PC-9 (cell line): ENCODE results near the gene FAT1. TPM values are rescaled to one million over a fixed set of nuclear protein-coding genes. Genes with fewer than 3 reads are reported as not detected.
"Not testable (repeated sequence)": the region's sequence is repeated elsewhere in the genome, so short reads cannot be mapped to it uniquely, and the experiment has no call there.

Experiments used
- BruUV-seq: library from RNA; stranded (reverse); fragments of 400-500 nt; replicated peaks from 2 replicates; lab custom pipeline; 2021; lab: Mats Ljungman, UMichigan
- CTCF ChIA-PET: fragments of 300-600 bp; sonication (Branson Sonifier 250); formaldehyde crosslinking; loops from one replicate; lab custom pipeline; 2022; ENCODE audit warnings: antibody characterized with exemption; lab: Charles Lee
- POLR2A ChIA-PET: fragments of 300-600 bp; sonication (Branson Sonifier 250); formaldehyde crosslinking; loops from one replicate; lab custom pipeline; 2022; ENCODE audit warnings: antibody characterized with exemption; ENCODE audit not compliant: unreplicated experiment; lab: Charles Lee
- DNase-seq, 2 experiments: peaks; one replicate each; pipeline versions ENCODE4 v3.0.0 to v3.0.0-alpha.2; 2015 to 2022; ENCODE audit warnings: mixed read lengths in 1 of 2
- H2AFZ ChIP-seq: fragments of 200-600 bp; sonication (generic); 2 replicates; pipeline ENCODE4 v1.8.1; 2017; ENCODE audit warnings: antibody characterized with exemption
- H3F3A ChIP-seq: fragments of 200-600 bp; sonication (generic); 2 replicates; pipeline ENCODE4 v1.8.1; 2017; ENCODE audit warnings: antibody characterized with exemption, mild to moderate bottlenecking, low read depth; ENCODE audit not compliant: insufficient read depth
- H3K27ac ChIP-seq: fragments of 200-600 bp; sonication (generic); 2 replicates; pipeline ENCODE4 v1.6.1; 2016; ENCODE audit warnings: mixed run types
- H3K27me3 ChIP-seq: fragments of 200-600 bp; sonication (generic); 2 replicates; pipeline ENCODE4 v1.6.1; 2016; ENCODE audit warnings: low read depth, mixed run types; ENCODE audit not compliant: insufficient read depth
- H3K36me3 ChIP-seq: fragments of 200-600 bp; sonication (generic); 2 replicates; pipeline ENCODE4 v1.6.1; 2016; ENCODE audit warnings: low read depth, mixed run types
- H3K4me1 ChIP-seq: fragments of 200-600 bp; sonication (generic); replicated peaks from 2 replicates; pipeline ENCODE4 v1.6.1; 2016; ENCODE audit warnings: mixed run types; ENCODE audit not compliant: insufficient read depth
- H3K4me2 ChIP-seq: fragments of 200-600 bp; sonication (generic); 2 replicates; pipeline ENCODE4 v1.6.1; 2017; ENCODE audit warnings: mixed run types
- H3K4me3 ChIP-seq: fragments of 200-600 bp; sonication (generic); 2 replicates; pipeline ENCODE4 v1.6.1; 2016; ENCODE audit warnings: mixed run types
- H3K79me2 ChIP-seq: fragments of 200-600 bp; sonication (generic); 2 replicates; pipeline ENCODE4 v1.6.1; 2017; ENCODE audit warnings: low read depth, mixed run types
- H3K9me2 ChIP-seq: fragments of 200-600 bp; sonication (generic); 2 replicates; pipeline ENCODE4 v1.8.1; 2017; ENCODE audit warnings: mild to moderate bottlenecking; ENCODE audit not compliant: insufficient read depth
- H3K9me3 ChIP-seq: fragments of 200-600 bp; sonication (generic); 2 replicates; pipeline ENCODE4 v1.8.1; 2016; ENCODE audit warnings: low read depth; ENCODE audit not compliant: insufficient read depth
- H4K20me1 ChIP-seq: fragments of 200-600 bp; sonication (generic); 2 replicates; pipeline ENCODE4 v1.8.1; 2017; ENCODE audit not compliant: insufficient read depth
- CTCF ChIP-seq: fragments of 200-600 bp; sonication (generic); conservative IDR thresholded peaks from 2 replicates; pipeline ENCODE4 v1.6.1; 2017; ENCODE audit warnings: mixed run types, antibody characterized with exemption, mild to moderate bottlenecking, moderate library complexity
- EZH2 ChIP-seq: fragments of 200-600 bp; sonication (generic); IDR thresholded peaks from 2 replicates; pipeline ENCODE4 v1.8.0; 2017; ENCODE audit warnings: antibody characterized with exemption, low read depth
- intact Hi-C: fragments of 100-400 bp; cut with micrococcal nuclease; formaldehyde crosslinking; loops from one replicate; pipeline ENCODE4 v1.10.0; 2022; ENCODE audit not compliant: unreplicated experiment
- total RNA-seq: library from RNA; stranded (reverse); gene quantifications from 2 replicates; pipeline ENCODE4 v1.2.3, GENCODE V29; 2021

Gene FAT1
- total RNA-seq, 1 experiment from 2014 or later = 73.2 TPM

DNA sequence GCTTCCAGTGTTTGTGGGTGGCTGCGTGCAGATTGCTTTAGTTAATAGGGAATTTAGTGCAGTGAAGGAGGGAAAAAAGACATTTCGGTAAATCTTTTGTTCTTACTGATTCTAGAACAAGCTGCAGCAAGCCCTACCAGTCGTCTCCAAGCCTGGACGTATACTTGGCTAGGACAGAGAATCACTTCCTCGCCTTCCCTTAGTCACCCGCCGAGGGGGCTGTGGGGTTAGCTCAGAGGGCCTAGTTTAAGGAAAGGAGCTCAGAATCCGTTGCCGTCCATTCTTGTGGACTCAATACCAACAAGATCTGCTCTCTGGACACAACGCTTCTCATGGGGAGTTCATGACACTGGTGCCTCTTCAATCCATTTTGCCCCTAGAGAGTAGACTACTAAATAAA, 36.3 kb upstream of the FAT1 start:
- Histone ChIP-seq H3K27me3 (no peaks in the 10 kb centered on the region), H3K4me1 (peaks cover 10% of the 10 kb centered on the region), H3K36me3 (no peaks in the 10 kb centered on the region), H3K79me2 (no peaks in the 10 kb centered on the region), H4K20me1 (no peaks in the 10 kb centered on the region), H3K4me3 (no peak overlapping the region), H3F3A (peaks cover 10% of the 10 kb centered on the region; the same call in 1 of the 2 replicates), H2AFZ (no peak overlapping the region), H3K27ac (no peak overlapping the region), H3K9me3 (no peaks in the 10 kb centered on the region), H3K9me2 (no peaks in the 10 kb centered on the region), H3K4me2 (no peak overlapping the region)
- intact Hi-C loops = no loop called here
- CTCF ChIA-PET = no interaction called here
- no TSS peak for BruUV-seq
- POLR2A ChIA-PET = no interaction called here
- no peak for DNase-seq
- TF ChIP-seq CTCF = no peak
- TF ChIP-seq EZH2 = no peak

GRCh38 chr4:186758929-186759682, 35.5 kb upstream of the FAT1 start:
- H3K4me1 ChIP-seq = peaks cover 1% of the 10 kb centered on the region; the same call in 1 of the 2 replicates
- intact Hi-C loops = no loop called here
- H2AFZ ChIP-seq = no peak overlapping the region
- no peak overlapping the region for H3K27ac ChIP-seq
- no peak overlapping the region for H3K4me2 ChIP-seq
- CTCF ChIA-PET = no interaction called here
- H3F3A ChIP-seq = peaks cover under 1% of the 10 kb centered on the region; the same call in 1 of the 2 replicates
- POLR2A ChIA-PET = no interaction called here
- H3K79me2 ChIP-seq = no peaks in the 10 kb centered on the region
- H4K20me1 ChIP-seq = no peaks in the 10 kb centered on the region
- BruUV-seq = no TSS peak
- DNase-seq = no peak
- no peaks in the 10 kb centered on the region for H3K9me3 ChIP-seq
- no peaks in the 10 kb centered on the region for H3K36me3 ChIP-seq
- H3K4me3 ChIP-seq = no peak overlapping the region
- no peaks in the 10 kb centered on the region for H3K27me3 ChIP-seq
- TF ChIP-seq CTCF (no peak), EZH2 (no peak)
- no peaks in the 10 kb centered on the region for H3K9me2 ChIP-seq

- Histone ChIP-seq H3K9me2 (no peaks in the 10 kb centered on the region), H3K27me3 (no peaks in the 10 kb centered on the region), H3K27ac (no peak overlapping the region), H3K4me3 (no peak overlapping the region), H3K79me2 (no peaks in the 10 kb centered on the region), H3K36me3 (no peaks in the 10 kb centered on the region), H3F3A (no peaks in the 10 kb centered on the region), H3K4me2 (no peak overlapping the region), H2AFZ (no peak overlapping the region), H4K20me1 (no peaks in the 10 kb centered on the region), H3K9me3 (no peaks in the 10 kb centered on the region), H3K4me1 (no peaks in the 10 kb centered on the region)
- POLR2A ChIA-PET = no interaction called here
- TF ChIP-seq CTCF = no peak
- TF ChIP-seq EZH2 = no peak
- BruUV-seq = no TSS peak
- CTCF ChIA-PET = interaction anchor here (0.7 kb wide), 1 partner anchor 68 kb away, joined by 4 read pairs; no protein-coding TSS in a partner anchor
- DNase-seq = no peak
- intact Hi-C loops = no loop called here
These were observed 34.2 kb upstream of the FAT1 start for GRCh38 chr4:186757696-186758355.

- intact Hi-C loops, H3K4me2 ChIP-seq, H3K9me3 ChIP-seq, CTCF ChIA-PET, H3K27me3 ChIP-seq, H3K36me3 ChIP-seq, H3F3A ChIP-seq, H3K27ac ChIP-seq, H3K4me1 ChIP-seq, BruUV-seq, H3K79me2 ChIP-seq, H4K20me1 ChIP-seq, DNase-seq, H3K9me2 ChIP-seq, H2AFZ ChIP-seq, H3K4me3 ChIP-seq: not testable (repeated sequence)
- POLR2A ChIA-PET = interaction anchor here (0.5 kb wide), 1 partner anchor 47 kb away, joined by 4 read pairs; no protein-coding TSS in a partner anchor
These were observed 32.9 kb upstream of the FAT1 start for GRCh38 chr4:186756550-186756949.
